NCI-H526 treated with DMSO at 0.1 percent for 48 hours (cell line): ENCODE results near the gene ZNF281.

Experiments
- DNase-seq: peaks from one replicate; lab custom pipeline; 2025; lab: John Stamatoyannopoulos, UW

ZNF281 gene

GRCh38 chr1:200386416-200386815 lies 23.4 kb downstream of the ZNF281 start:
- no peak for DNase-seq

DNA sequence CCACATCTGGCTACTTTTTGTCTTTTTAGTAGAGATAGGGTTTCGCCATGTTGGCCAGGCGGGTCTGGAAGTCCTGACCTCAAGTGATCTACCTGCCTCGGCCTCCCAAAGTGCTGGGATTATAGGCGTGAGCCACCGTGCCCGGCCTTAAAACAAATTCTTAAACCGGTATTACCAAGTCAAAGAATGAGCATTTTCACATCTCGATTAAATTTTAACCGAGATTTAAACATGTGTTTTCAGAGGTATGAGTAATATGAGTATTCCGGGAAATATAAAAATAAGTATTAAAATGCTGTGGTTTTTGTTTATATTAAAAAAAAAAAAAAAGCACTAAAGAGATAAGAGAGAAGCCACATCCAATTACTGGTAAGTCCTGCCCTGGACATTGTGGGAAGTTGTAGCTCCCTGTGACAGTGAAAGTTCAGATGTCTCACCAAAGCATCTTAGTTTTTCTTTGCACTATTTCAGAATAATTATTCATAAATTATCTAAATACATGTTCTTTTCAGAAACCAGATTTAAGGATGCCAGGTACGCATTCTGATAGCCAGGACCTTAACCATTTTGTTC lies 24.9 kb downstream of the ZNF281 start:
- no peak for DNase-seq

- no peak for DNase-seq
Observed at GRCh38 chr1:200381256-200381984, 28.4 kb downstream of the ZNF281 start.

DNA sequence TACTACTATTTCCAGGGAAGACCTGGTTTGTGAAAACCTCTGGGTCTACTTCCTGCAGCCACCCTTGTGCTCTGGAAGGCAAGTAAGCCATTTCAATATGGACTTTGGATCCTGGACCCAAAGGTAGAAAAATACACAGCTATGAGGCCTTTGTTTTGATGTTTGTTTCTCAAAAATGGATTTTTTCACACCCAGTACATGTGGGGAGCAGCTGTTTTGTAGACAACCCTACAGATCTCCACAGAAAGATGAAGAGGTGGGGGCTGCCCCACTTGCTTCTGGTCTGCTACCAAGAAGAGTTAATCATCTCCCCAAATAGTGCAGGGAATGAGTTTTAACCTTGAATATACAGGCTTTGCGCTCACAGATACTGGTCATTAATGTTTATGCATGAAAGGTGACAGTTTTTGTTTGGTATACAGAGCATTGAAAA lies 29.2 kb downstream of the ZNF281 start:
- DNase-seq: no peak

GRCh38 chr1:200379940-200380588 lies 29.8 kb downstream of the ZNF281 start:
- no peak for DNase-seq

GRCh38 chr1:200379432-200379757 lies 30.4 kb downstream of the ZNF281 start:
- DNase-seq: no peak

DNA sequence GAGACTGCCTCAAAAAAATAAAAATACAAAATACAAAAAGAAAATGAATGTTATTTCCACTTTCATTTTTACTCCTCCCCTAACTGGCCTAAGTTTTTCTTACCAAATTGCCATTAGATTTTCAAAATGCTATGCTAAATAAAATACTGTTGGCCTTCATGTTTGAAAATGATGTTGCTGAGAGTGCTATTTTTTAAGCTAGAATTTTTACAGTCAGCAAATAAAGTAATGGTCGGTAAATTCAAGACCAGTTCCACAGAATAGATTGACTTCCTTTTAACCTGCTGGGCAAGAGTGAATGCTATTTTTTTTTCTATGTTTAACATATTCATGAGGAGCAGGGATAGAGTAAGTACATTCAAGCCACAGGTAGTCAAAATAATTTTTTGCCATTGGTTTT lies 31.7 kb downstream of the ZNF281 start:
- no peak for DNase-seq

- DNase-seq: no peak
Observed at GRCh38 chr1:200376528-200376927, 33.3 kb downstream of the ZNF281 start.

- DNase-seq: no peak
Observed at GRCh38 chr1:200374569-200375295, 35.1 kb downstream of the ZNF281 start.

DNA sequence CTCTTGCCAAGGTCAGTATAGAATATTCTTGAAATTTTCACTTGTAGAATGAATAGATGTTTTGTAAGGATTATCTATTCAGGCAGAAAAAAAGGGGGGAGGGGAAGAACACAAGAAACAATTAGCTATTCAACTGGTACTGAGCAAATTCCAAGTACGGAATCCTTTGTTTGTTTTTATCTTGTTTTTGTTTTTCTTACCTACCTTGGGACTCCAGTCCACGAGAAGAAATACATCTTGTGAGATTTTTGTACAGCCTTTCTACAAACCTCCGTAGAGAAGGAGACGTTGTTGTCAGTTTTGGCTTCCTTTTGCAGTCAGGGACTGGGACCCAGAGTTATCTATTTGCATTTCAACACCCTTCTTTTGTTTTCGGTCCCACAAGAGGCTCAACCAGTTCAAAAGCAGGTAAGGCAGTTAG lies 36.0 kb downstream of the ZNF281 start:
- peak; percentile 71 for DNase-seq

DNA sequence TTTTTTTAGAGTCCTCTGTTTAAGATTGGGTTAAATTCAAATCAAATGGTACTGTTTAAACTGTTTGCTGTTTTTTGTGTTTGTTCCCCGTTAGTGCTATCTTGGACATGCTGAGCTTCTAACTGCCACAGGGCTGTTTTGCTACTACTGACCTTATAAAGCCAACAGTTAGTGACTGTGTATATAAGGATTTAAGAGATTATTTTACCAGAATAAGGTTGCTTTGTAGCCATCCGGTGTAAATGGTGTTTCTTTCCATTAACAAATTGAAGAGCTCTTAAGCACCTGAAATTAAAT lies 37.0 kb downstream of the ZNF281 start:
- DNase-seq: no peak

DNA sequence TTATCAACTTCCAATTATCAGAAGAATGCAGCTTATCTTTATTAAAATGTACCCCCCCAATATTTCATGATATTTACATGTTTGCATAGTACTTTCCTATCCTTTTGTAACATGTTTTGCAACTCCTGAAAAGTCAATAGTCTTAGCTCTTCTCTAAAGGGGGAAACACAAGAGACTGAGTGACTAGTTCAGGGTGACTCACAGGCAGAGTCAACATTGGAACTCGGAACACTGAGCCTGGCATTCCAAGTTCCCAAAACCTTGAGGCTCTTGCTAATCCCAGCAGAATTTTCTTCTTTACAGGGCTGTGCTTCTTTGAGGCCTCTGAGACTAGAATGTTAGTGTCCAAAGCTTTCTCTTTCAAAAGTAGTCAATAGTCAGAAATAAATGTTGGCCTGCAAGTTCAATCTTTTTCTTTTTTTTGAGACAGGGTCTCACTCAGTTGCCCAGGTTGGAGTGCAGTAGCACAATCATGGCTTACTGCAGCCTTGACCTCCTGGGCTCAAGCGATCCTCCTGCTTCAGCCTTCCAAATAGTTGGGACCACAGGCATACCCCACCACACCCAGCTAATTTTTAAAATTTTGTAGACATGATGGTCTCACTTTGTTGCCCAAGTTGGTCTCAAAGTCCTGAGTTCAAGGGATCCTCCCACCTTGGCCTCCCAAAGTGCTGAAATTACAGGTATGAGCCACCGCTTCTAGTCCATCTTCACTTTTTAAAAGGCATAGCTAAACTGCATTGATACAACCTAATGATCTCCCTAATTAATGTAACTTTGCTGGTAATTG lies 37.5 kb downstream of the ZNF281 start:
- no peak for DNase-seq

DNA sequence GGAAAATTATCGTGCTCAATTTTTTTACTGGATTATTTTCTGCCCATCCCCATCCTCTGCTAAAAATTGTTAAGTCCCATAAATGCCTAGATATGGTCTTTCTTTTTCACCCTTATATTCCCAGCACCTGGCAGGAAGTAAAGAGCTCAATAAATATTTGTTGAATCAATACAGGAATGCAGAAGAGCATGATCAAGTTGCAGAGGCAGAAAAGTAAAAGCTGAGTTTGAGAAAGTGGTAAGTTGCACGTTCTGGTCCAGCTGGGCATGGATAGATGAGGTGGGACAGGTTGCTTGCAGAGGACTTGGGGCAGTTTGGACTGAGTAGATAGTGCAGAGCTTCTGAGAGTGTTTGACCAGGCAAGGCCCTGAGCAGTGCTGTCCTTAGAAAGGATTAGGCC lies 40.1 kb downstream of the ZNF281 start:
- DNase-seq: no peak

DNA sequence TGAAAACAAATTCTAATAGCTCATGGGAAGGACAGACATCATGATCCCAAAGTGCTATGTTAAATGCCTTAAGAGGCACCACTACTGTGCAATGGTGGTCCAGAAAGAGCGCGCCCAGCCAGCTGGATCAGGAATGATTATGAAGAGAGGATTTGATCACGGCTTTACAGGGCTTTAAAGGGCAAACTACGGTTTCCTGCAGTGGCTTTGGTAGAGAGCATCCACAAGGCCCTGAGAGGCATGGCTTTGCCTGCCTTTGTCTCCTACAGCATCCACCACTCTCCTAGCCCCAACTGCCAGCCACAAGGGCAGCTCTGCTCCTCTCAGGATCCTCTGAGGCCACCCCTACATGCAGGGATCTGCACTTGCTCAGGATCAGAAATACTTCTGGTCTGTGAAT lies 40.7 kb downstream of the ZNF281 start:
- no peak for DNase-seq

DNA sequence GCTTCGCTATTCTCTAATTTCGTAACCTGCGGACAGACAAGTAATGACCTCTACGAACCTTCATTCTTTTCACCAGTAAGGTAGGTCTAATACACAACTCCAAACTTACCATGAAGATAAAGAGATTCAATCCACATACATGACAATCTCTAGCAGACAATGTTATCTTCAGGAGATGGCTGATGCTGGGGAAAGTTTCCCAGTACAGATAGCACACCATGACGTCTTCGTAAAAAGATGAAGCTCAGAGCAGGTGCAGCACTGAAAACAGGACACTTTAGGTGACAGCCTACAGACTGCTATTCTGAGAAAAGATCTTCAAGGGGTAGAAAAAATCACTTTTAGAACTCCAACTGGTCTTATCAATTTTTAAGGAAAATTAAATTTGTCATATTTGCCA lies 41.3 kb downstream of the ZNF281 start:
- no peak for DNase-seq

GRCh38 chr1:200367841-200368534 lies 41.8 kb downstream of the ZNF281 start:
- DNase-seq: no peak

DNA sequence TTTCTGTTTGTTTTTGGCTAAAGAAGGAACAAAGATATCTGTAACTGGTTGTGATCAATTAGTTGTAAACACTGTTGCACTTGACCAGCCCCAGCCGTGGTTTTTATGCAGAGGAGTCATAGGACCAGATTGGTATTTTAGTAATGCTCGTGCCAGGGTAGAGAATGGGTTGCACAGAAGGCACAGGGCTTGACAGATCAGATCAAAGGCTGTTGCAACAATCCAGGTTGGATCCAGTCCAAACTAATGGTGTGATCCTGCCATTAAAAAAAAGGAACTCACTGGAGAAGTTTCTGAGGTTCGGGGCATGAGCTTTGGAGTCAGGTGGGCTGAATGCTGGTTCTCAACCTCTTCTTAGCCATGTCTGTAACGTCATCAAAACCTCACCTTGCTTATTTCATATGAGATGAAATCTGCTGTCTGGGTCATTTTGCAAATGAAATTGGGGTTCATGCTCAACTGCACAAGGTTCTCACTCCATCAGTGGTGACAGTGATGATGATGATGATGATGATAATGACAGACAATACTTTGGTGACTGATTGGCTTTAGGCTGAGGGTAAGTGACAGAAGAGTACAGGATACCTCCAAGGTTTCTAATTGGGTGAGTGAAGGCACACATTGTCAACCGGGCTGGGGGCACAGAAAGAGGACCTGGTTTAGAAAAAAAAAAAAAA lies 43.1 kb downstream of the ZNF281 start:
- no peak for DNase-seq

DNA sequence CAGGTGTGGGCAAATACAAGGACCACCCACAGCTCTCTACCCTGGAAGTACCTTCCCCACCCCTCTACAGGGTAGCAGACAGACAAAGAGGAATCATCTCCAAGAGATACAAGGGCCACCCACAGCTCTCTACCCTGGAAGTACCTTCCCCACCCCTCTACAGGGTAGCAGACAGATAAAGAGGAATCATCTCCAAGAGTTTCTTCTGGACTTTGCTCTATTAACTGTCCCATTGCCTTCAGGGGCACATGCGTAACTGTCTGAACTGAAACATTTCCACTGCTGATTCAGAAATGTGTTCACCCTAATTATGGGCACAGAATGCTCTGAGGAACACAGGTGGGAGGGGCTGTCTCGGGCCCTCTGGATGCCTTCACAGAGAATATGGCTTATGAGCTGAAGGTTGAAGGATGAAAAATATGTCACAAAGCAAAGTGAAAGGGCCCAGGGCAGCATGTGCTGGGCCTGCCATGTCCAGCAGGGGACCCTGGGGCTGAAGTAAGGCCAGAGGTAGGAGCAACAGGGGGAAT lies 43.9 kb downstream of the ZNF281 start:
- no peak for DNase-seq

DNA sequence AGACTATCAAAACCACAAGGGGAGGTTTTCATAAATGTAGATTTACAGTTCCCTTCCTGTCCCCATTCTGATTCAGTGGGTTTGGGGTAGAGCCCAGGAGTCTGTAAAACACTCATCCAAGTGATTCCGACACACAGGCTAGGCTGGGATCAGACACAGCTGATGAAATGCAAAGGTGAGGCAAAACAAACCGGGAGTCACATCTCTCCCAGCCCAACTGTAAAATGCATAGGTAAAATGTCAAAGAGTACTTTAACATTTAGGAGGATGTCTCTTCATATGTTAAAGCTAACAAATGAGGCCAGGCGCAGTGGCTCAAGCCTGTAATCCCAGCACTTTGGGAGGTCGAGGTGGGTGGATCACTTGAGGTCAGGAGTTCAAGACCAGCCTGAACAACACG lies 45.0 kb downstream of the ZNF281 start:
- no peak for DNase-seq

DNA sequence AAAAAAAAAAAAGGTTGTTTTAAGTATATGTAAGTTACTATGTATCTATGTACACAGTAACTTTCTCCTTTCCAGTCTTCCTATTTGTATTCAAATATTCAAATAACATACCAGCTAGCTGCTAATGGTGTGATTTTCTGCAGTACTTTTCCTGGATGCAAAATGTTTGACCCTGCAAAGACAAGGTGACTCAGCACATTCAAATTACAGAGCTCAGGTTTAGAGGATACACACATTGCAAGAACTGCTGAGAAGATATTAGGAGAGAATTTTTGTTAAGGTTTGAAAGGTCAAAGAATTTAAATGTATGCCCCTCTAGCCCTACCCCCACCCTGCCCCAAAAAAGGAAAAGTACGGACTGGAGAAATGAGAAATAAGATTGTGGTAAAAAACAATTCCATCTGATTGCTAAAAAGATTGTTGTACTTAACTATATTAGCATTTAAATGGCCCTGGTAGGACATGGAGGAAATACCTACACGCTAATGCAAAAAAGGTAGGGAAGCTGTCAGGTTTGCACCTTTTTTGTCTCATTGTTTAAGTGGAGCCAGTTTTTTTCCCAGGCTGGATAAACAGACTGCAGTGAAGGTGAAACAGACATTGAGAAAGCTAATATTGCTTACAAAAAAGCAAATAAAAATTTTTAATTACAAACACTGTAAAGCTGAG lies 45.6 kb downstream of the ZNF281 start:
- DNase-seq: peak; percentile 73
